Measurements from ENCODE around the gene GPR157. TPM values are rescaled to one million over a fixed set of nuclear protein-coding genes. Genes with fewer than 3 reads are reported as not detected.
"Not testable (repeated sequence)": the region's sequence is repeated elsewhere in the genome, so short reads cannot be mapped to it uniquely, and the experiment has no call there.

Gene GPR157
- total RNA-seq, 1 donor from 2014 or later, result 2.8 TPM

- H3K36me3 Mint-ChIP-seq (ENCODE audit: low read depth), result no peaks in the 10 kb centered on the region
- no peaks in the 10 kb centered on the region for H3K27me3 Mint-ChIP-seq (ENCODE audit: insufficient read depth)
- no peak overlapping the region for H3K4me3 Mint-ChIP-seq
Measured at GRCh38 chr1:9155879-9156278, 27.0 kb upstream of the GPR157 start.

GRCh38 chr1:9155405-9155804 lies 26.5 kb upstream of the GPR157 start:
- intact Hi-C loops (cut with micrococcal nuclease); H3K36me3 Mint-ChIP-seq (ENCODE audit: low read depth); H3K4me1 Mint-ChIP-seq (ENCODE audit: low read depth); DNase-seq (ENCODE audit: low spot score); H3K4me3 Mint-ChIP-seq; H3K27ac Mint-ChIP-seq; H3K27me3 Mint-ChIP-seq (ENCODE audit: insufficient read depth); H3K9me3 Mint-ChIP-seq: not testable (repeated sequence)

More at GRCh38 chr1:9155879-9156278, 27.0 kb upstream of the GPR157 start:
- Mint-ChIP-seq H3K4me1 (ENCODE audit: low read depth) (no peaks in the 10 kb centered on the region), H3K27ac (no peak overlapping the region), H3K9me3 (no peaks in the 10 kb centered on the region)
- no peak for DNase-seq (ENCODE audit: low spot score)
- intact Hi-C loops (cut with micrococcal nuclease), result no loop called here

- no peaks in the 10 kb centered on the region for H3K9me3 Mint-ChIP-seq
- H3K27ac Mint-ChIP-seq, result no peak overlapping the region
- H3K4me3 Mint-ChIP-seq, result no peak overlapping the region
- no peak for DNase-seq (ENCODE audit: low spot score)
- intact Hi-C loops (cut with micrococcal nuclease), result no loop called here
- H3K27me3 Mint-ChIP-seq (ENCODE audit: insufficient read depth), result no peaks in the 10 kb centered on the region
- H3K4me1 Mint-ChIP-seq (ENCODE audit: low read depth), result no peaks in the 10 kb centered on the region
- peaks cover 4% of the 10 kb centered on the region for H3K36me3 Mint-ChIP-seq (ENCODE audit: low read depth)
Measured at GRCh38 chr1:9153152-9153551, 24.2 kb upstream of the GPR157 start.

GRCh38 chr1:9152535-9152934 lies 23.6 kb upstream of the GPR157 start:
- H3K4me3 Mint-ChIP-seq, result no peak overlapping the region
- H3K9me3 Mint-ChIP-seq, result no peaks in the 10 kb centered on the region
- H3K27ac Mint-ChIP-seq, result no peak overlapping the region
- DNase-seq (ENCODE audit: low spot score), result no peak
- peaks cover 4% of the 10 kb centered on the region for H3K36me3 Mint-ChIP-seq (ENCODE audit: low read depth)
- H3K27me3 Mint-ChIP-seq (ENCODE audit: insufficient read depth), result no peaks in the 10 kb centered on the region
- no peaks in the 10 kb centered on the region for H3K4me1 Mint-ChIP-seq (ENCODE audit: low read depth)
- intact Hi-C loops (cut with micrococcal nuclease), result no loop called here

GRCh38 chr1:9151328-9151860 lies 22.5 kb upstream of the GPR157 start:
- intact Hi-C loops (cut with micrococcal nuclease), result no loop called here
- DNase-seq (ENCODE audit: low spot score), result no peak
- Mint-ChIP-seq H3K4me1 (ENCODE audit: low read depth) (no peaks in the 10 kb centered on the region), H3K4me3 (no peak overlapping the region), H3K27ac (no peak overlapping the region), H3K27me3 (ENCODE audit: insufficient read depth) (no peaks in the 10 kb centered on the region), H3K9me3 (no peaks in the 10 kb centered on the region), H3K36me3 (ENCODE audit: low read depth) (peaks cover 4% of the 10 kb centered on the region)

GRCh38 chr1:9150582-9151327 lies 21.9 kb upstream of the GPR157 start:
- Mint-ChIP-seq H3K27me3 (ENCODE audit: insufficient read depth) (peaks cover under 1% of the 10 kb centered on the region), H3K4me3 (no peak overlapping the region), H3K4me1 (ENCODE audit: low read depth) (no peaks in the 10 kb centered on the region), H3K36me3 (ENCODE audit: low read depth) (peaks cover 4% of the 10 kb centered on the region), H3K27ac (no peak overlapping the region), H3K9me3 (no peaks in the 10 kb centered on the region)
- DNase-seq (ENCODE audit: low spot score), result no peak
- intact Hi-C loops (cut with micrococcal nuclease), result no loop called here

GRCh38 chr1:9149837-9150581 lies 21.1 kb upstream of the GPR157 start:
- H3K9me3 Mint-ChIP-seq, result no peaks in the 10 kb centered on the region
- no peak overlapping the region for H3K27ac Mint-ChIP-seq
- intact Hi-C loops (cut with micrococcal nuclease), result no loop called here
- H3K36me3 Mint-ChIP-seq (ENCODE audit: low read depth), result peaks cover 4% of the 10 kb centered on the region
- DNase-seq (ENCODE audit: low spot score), result no peak
- H3K4me1 Mint-ChIP-seq (ENCODE audit: low read depth), result no peaks in the 10 kb centered on the region
- no peak overlapping the region for H3K4me3 Mint-ChIP-seq
- peaks cover 3% of the 10 kb centered on the region for H3K27me3 Mint-ChIP-seq (ENCODE audit: insufficient read depth)

- Mint-ChIP-seq H3K36me3 (ENCODE audit: low read depth) (peaks cover 4% of the 10 kb centered on the region), H3K27me3 (ENCODE audit: insufficient read depth) (peaks cover 3% of the 10 kb centered on the region), H3K4me3 (no peak overlapping the region), H3K27ac (no peak overlapping the region), H3K4me1 (ENCODE audit: low read depth) (no peaks in the 10 kb centered on the region), H3K9me3 (no peaks in the 10 kb centered on the region)
- intact Hi-C loops (cut with micrococcal nuclease), result no loop called here
- DNase-seq (ENCODE audit: low spot score), result no peak
Measured at GRCh38 chr1:9149151-9149550, 20.2 kb upstream of the GPR157 start.

- intact Hi-C loops (cut with micrococcal nuclease), result no loop called here
- H3K27ac Mint-ChIP-seq, result no peak overlapping the region
- H3K36me3 Mint-ChIP-seq (ENCODE audit: low read depth), result peaks cover 4% of the 10 kb centered on the region
- no peaks in the 10 kb centered on the region for H3K9me3 Mint-ChIP-seq
- H3K4me1 Mint-ChIP-seq (ENCODE audit: low read depth), result peaks cover 5% of the 10 kb centered on the region
- peaks cover 3% of the 10 kb centered on the region for H3K27me3 Mint-ChIP-seq (ENCODE audit: insufficient read depth)
- DNase-seq (ENCODE audit: low spot score), result no peak
- H3K4me3 Mint-ChIP-seq, result no peak overlapping the region
Measured at GRCh38 chr1:9146156-9146555, 17.3 kb upstream of the GPR157 start.

GRCh38 chr1:9145714-9146113 lies 16.8 kb upstream of the GPR157 start:
- Mint-ChIP-seq H3K36me3 (ENCODE audit: low read depth) (peaks cover 4% of the 10 kb centered on the region), H3K27me3 (ENCODE audit: insufficient read depth) (peaks cover 3% of the 10 kb centered on the region), H3K4me1 (ENCODE audit: low read depth) (peaks cover 5% of the 10 kb centered on the region), H3K27ac (no peak overlapping the region), H3K9me3 (no peaks in the 10 kb centered on the region), H3K4me3 (no peak overlapping the region)
- no peak for DNase-seq (ENCODE audit: low spot score)
- intact Hi-C loops (cut with micrococcal nuclease), result no loop called here

- Mint-ChIP-seq H3K4me3 (no peak overlapping the region), H3K36me3 (ENCODE audit: low read depth) (peaks cover 3% of the 10 kb centered on the region), H3K27ac (no peak overlapping the region), H3K27me3 (ENCODE audit: insufficient read depth) (peaks cover 3% of the 10 kb centered on the region), H3K4me1 (ENCODE audit: low read depth) (peaks cover 5% of the 10 kb centered on the region), H3K9me3 (no peaks in the 10 kb centered on the region)
- intact Hi-C loops (cut with micrococcal nuclease), result no loop called here
- no peak for DNase-seq (ENCODE audit: low spot score)
Measured at GRCh38 chr1:9145021-9145668, 16.2 kb upstream of the GPR157 start.

- H3K27ac Mint-ChIP-seq; H3K36me3 Mint-ChIP-seq (ENCODE audit: low read depth); DNase-seq (ENCODE audit: low spot score); H3K27me3 Mint-ChIP-seq (ENCODE audit: insufficient read depth); H3K4me3 Mint-ChIP-seq; H3K4me1 Mint-ChIP-seq (ENCODE audit: low read depth); H3K9me3 Mint-ChIP-seq; intact Hi-C loops (cut with micrococcal nuclease): not testable (repeated sequence)
Measured at GRCh38 chr1:9144494-9144893, 15.6 kb upstream of the GPR157 start.

GRCh38 chr1:9143250-9143649 lies 14.3 kb upstream of the GPR157 start:
- Mint-ChIP-seq H3K27me3 (ENCODE audit: insufficient read depth) (peaks cover 3% of the 10 kb centered on the region), H3K36me3 (ENCODE audit: low read depth) (no peaks in the 10 kb centered on the region)
- no peak for DNase-seq (ENCODE audit: low spot score)

More at GRCh38 chr1:9143250-9143649, 14.3 kb upstream of the GPR157 start:
- peaks cover 5% of the 10 kb centered on the region for H3K4me1 Mint-ChIP-seq (ENCODE audit: low read depth)
- no peaks in the 10 kb centered on the region for H3K9me3 Mint-ChIP-seq
- H3K4me3 Mint-ChIP-seq, result no peak overlapping the region
- H3K27ac Mint-ChIP-seq, result no peak overlapping the region
- intact Hi-C loops (cut with micrococcal nuclease), result no loop called here
